Vagina (tissue), 2 donors: Measurements from ENCODE around the gene KAZN.

Experiments used
- POLR2A ChIP-seq, 2 donors: fragments of 450-650 bp; IDR thresholded peaks; one replicate each; pipeline ENCODE4 v1.6.1; 2017; ENCODE audit warnings: antibody characterized with exemption in 2 of 2, mild to moderate bottlenecking in 2 of 2, moderate library complexity in 2 of 2
- TF ChIP-seq, protein P1 (sequence below), 3 experiments: fragments of 450-650 bp in 2 of 3; fragments of 200-600 bp in 1 of 3; sonication (generic) in 1 of 3; IDR thresholded peaks; one replicate each; pipeline ENCODE4 v1.5.1; 2017 to 2019; ENCODE audit warnings: antibody characterized with exemption in 3 of 3, mild to moderate bottlenecking in 2 of 3, moderate library complexity in 2 of 3

DNA sequence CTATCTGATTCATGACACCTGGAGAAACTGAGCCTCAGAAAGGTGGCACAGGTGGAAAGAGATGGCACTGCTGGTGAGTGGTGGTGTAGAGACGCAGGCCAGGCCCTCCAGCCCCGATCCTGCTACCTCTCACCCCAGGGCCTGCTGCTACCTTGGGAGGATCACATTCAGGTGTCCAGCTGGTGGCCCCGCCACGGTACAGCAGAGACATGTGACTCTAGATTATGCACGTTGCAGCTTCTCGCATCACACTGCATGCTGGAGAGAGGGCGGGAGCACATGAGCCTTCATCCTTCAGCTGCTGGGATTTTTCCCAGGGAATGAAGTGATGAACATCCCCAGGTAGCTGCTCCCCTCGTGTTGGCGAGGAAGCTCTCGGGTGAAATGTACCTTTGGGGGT lies 32.9 kb downstream of the KAZN start:
- TF ChIP-seq POLR2A (IDR thresholded peaks at IDR 0.05), result no peak
- TF ChIP-seq, protein P1, sequence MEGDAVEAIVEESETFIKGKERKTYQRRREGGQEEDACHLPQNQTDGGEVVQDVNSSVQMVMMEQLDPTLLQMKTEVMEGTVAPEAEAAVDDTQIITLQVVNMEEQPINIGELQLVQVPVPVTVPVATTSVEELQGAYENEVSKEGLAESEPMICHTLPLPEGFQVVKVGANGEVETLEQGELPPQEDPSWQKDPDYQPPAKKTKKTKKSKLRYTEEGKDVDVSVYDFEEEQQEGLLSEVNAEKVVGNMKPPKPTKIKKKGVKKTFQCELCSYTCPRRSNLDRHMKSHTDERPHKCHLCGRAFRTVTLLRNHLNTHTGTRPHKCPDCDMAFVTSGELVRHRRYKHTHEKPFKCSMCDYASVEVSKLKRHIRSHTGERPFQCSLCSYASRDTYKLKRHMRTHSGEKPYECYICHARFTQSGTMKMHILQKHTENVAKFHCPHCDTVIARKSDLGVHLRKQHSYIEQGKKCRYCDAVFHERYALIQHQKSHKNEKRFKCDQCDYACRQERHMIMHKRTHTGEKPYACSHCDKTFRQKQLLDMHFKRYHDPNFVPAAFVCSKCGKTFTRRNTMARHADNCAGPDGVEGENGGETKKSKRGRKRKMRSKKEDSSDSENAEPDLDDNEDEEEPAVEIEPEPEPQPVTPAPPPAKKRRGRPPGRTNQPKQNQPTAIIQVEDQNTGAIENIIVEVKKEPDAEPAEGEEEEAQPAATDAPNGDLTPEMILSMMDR (IDR thresholded peaks at IDR 0.05), result no peak
